NK-92 treated with Interleukin-12 subunit alpha and Interleukin-12 subunit beta, amount 100 ng/mL, for 24 hours (cell line): ENCODE measurements around the gene PALD1.
A peak's percentile ranks its signal among the peaks of the same experiment; 100 is the strongest.
"Not testable (repeated sequence)": the region's sequence is repeated elsewhere in the genome, so short reads cannot be mapped to it uniquely, and the experiment has no call there.

Experiments
- DNase-seq: peaks from one replicate; lab custom pipeline; 2025; lab: John Stamatoyannopoulos, UW

PALD1 gene

DNA sequence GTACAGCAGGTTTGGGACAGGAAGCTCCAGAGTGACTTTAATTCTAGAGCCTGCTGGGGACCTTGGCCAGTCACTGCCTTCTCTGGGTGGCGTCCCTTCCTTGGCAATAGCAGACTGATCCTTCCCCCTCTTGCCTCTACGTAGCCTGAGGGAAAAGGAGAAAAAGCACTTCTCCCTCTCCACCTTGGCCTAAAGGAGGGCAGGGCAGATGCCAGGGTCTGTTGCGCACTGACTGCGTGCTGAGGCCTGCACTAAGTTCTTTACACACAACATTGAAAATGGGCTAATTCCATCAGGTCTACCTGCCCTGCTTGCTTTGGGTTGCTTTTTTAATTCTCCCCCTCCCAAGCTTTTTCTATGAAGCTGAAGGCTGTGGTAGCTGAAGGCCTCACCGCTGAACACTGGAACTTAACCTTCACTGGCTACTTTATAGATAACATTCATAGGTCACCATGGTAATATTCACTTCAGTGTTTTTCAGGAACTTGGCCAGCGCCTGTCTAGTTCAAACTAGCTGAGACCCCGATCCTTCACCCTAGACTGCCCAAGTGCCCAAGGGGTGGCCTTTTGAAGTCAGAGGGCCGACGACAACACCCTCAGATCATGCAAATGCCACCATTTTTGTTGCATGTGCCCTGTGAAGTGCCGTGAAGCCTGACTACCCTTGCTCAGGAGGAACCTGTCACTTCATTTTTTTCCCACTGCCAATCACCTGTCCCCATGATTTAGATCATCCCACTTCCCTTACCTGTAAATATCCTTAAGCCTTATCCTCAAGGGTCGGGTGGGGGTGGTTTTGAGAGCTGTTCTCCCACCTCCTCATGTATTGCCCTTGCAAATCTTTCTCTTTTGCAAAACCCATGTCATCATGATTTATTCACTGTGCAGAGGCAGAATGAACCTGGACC, 95.3 kb downstream of the PALD1 start:
- no peak for DNase-seq

DNA sequence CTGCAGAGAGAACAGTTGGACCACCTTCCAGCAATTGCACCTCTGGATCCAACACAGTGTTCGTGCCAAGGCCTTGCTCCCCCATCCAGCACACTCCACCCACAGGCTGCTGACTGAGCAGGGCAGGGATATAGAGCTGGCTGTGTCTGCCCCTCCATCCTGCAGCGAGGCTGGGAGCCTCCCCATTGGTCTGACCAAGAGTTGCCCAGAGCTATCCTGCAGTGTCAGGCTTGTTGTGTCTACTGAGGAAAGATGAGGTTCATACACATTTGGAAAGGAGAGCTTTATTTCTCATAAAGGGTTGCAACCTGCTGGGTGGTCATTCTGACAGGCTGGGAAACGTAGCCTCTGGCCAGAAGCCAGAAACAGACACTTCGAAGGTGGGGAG, 96.9 kb downstream of the PALD1 start:
- DNase-seq, result no peak

DNA sequence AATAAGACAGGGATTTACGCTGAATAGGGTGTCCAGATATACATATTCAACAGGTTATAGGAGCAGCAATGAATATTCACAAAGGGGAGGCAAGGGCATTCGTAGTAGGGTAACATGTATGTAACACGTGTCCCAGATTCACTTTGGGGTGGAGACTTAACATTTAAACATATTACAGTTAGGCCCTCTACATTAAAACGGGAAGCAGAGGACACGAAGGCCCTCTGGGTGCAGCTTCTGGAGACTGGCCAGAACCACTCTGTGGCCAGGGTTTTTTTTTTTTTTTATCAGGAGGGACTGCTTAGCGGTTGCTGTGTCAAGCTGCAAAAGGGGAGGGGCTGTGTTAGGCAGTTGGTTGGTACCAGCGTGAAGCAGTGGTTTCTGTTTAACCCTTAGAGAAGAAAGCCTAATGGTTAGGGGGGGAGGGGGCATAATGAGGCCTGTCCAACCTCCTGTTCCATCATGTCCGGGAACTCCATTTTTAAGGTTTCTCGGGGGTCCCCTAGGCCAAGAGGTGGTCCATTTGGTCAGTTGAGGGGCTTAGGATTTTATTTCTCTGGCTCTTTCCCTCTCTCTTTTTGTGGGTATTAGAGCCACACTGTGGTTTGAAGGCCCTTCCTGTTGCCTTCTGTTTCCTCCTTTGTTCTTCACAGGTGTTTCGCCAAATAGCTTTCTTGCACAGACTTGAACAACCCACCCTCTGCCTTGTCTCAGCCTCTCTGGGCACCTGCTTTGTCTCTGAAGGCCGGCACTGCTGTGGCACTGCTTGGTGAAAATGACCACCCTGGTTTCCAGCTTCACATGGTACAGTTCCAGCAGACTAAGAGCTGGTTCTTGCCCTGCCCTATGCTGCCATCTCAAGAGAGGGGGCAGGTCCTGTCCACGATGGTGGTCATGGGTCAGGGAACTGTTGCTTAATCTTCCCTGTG, 97.6 kb downstream of the PALD1 start:
- peak; percentile 74 for DNase-seq

DNA sequence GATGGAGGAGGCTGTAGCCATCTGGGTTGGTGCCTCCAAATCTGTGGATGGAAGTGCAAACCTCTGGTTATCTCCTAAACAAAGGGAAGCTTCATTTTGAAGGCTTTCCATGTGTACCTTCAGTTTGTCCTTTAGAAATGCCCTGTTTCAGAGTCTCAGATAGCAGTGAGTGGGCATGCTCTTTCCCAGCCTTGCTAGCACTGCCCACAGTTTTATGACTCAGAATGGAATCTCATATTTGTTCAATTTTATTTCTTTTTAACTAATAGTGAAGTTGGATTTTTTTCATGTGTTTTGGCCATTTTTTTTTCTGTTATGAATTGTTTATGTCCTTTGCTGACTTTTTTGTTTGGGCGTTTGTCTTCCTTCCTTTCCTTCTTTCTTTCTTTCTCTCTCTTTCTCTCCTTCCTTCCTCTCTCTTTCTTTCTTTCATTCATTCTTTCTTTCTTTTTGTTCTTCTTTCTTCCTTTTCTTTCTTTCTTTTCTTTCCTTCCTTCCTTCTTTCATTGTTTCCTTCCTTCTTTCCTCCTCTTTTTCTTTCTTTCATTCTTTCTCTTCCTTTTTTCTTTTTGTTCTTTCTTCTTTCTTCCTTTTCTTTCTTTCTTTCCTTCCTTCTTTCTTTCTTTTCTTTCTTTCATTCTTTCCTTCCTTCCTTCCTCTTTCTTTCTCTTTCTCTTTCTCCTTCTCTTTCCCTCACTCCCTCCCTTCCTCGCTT, 98.4 kb downstream of the PALD1 start:
- DNase-seq, result no peak

DNA sequence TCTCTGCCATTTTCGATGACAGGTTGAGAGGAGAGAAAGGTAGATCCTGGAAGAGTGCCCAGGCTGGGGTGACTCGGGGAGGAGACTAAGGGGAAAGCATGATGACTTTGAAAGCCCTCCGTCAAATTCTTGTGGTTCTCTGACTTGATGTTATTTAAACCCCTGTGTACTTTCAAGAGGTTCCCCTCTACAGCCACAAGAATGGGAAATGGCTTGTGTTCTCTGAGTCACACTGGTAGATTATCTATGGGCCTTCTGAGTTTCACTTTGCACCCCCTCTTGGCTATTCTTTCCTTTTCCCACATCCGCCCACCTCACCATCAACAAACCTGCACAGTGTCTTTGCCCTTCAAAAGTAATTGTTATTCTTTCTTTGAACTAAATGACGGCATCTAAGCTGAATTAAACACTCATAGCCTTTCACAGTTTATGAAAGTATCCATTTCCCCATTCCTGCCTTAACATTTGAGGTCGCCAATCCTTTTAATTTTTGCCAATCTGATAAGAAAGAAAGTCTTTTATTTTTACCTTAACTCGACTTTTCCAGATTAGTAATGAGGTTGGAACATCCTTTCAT, 99.9 kb downstream of the PALD1 start:
- peak; percentile 52 for DNase-seq

DNA sequence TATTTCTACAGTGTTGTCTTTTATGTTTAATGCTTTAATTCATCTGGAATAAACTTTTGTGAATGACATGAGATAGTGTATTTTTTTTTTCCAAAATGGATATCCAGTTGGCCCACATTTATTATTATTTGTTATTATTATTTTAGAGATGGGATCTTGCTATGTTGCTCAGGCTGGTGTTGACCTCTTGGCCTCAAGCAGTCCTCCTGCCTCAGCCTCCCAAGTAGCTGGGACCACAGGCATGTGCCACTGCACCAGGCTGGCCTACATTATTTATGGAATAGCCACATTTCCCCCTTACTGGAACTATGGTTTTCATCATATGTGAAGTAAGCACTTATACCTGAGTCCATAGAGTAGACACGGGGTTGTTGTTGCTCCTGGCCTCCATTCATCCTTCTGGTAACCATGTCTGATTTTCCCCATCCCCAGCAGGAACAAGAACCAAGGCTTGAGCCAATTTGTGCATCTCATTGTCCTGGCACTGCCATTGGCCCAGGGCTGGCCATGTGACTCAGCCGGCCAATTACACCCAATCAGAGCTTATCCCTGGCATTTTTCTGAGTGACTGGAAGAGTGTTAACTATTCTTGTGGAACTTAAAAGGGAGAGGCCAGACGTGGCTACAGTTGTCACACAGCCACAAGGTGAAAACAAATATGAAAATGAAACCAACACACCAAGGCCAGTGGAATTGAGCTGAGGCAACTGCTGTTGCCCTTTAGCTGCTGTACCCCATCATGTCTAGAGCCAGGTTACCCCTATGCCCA, 100.9 kb downstream of the PALD1 start:
- DNase-seq, result peak; percentile 34

DNA sequence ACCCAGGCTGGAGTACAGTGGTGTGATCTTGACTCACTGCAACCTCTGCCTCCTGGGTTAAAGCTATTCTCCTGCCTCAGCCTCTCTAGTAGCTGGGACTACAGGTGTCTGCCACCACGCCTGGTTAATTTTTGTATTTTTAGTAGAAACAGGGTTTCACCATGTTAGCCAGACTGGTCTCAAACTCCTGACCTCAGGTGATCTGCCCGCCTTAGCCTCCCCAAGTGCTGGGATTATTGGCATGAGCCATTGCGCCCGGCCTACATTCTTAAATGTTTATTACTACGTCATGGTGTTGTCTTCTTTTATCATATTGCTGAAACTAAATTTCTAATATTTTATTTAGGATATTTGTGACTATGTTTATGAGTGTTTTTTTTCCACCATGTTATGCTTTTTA, 102.6 kb downstream of the PALD1 start:
- DNase-seq, result not testable (repeated sequence)

DNA sequence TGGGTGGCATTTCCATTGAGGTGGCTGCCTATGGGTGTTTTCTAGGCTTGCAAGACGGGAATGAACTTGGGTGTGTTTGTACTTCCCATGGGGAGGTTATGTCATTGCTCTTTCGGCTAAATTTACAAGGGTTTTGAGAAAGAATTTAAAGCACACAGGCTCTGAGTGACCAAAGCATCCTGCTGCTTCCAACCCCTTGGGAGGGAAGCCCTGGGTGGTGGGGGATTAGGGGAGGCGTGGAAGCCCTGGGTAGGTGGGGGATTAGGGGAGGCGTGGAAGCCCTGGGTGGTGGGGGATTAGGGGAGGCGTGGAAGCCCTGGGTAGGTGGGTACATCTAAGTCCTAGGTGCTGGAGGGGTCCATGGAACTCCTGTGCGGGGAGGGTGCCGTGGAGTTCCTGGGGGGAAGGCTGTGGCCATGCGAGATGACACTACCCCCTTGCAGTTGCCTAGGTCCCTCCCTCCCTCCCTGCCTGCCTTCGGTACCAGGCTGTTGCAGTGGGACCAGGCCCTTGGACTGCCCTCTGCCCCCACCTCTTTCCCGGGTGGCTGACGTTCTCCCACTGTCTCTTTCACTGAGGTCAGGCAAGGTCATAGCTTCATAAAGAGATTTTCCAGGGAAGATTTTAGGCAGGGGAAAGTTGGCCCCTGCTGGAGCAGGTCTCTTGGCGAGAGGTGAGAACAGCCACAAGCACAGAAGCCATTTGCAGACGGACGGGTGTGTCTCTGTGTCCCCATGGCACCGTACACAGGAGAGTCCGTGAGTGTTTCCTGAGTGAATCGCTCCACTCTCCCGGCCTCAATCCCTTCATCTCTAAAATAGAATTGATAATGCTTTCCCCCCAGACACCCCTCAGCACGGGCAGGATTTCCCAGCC, 104.5 kb downstream of the PALD1 start:
- DNase-seq, result no peak

DNA sequence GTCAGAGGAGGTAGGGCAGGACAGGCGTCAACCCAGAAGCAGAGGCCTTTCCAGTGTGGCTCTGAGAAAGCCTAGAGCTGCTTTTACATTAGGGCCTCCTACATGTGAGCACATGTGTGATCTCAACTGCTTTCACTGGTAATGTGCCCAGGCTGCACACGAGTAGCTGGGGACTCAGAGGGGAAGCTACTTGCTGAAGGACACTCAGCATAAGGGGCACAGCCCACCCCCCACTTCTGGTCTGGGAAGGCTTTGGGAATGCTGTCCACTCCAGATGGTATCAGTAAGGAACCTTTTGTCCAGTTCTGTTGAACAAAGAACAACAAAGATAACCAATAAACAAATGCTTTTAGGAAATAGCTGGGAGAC, 105.1 kb downstream of the PALD1 start:
- DNase-seq, result no peak

DNA sequence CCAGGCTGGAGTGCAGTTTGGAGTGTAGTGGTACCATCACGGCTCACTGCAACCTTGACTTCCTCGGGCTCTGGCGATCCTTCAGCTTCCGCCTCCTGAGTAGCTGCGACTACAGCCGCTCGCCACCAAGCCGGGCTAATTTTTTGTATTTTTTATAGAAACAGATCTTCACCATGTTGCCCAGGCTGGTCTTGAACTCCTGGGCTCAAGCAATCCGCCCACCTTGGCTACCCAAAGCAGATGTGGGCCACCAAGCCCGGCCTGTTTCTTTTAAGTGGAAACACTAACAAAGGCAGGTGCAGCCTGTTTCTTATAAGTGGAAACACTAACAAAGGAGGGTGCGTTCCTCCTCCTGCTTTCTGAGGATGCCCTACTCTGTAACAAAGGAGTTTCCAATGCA, 105.8 kb downstream of the PALD1 start:
- no peak for DNase-seq

DNA sequence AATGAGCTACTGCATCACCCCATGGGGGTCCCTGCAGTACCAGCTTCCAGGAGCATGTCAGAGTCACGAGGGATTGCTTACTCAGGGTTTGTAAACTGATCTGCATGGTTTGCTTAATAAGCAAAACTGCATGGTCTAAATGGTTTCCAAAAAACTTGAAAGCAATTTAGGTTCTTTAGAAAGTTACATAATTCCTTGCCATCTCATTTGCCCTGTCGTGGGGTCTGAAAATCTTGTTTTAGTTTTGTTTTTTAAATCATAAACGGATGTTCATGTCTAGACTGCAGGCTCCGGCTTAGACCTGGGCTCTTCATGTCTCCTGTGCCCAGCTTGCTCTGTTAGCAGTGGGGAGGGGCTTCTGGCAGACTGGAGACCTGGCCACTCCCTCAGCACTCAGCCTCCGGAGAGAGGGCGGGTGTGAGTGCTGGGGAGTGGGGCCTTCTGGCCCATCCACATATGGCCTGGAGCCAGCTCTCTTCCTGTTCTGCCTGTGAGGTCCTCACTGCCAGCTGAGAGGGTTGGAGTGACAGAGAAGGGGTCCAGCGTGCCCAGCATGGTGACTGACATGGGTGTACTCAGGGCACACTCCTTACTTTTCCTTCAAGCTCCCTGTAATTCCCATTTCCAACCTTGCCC, 106.5 kb downstream of the PALD1 start:
- DNase-seq, result no peak

DNA sequence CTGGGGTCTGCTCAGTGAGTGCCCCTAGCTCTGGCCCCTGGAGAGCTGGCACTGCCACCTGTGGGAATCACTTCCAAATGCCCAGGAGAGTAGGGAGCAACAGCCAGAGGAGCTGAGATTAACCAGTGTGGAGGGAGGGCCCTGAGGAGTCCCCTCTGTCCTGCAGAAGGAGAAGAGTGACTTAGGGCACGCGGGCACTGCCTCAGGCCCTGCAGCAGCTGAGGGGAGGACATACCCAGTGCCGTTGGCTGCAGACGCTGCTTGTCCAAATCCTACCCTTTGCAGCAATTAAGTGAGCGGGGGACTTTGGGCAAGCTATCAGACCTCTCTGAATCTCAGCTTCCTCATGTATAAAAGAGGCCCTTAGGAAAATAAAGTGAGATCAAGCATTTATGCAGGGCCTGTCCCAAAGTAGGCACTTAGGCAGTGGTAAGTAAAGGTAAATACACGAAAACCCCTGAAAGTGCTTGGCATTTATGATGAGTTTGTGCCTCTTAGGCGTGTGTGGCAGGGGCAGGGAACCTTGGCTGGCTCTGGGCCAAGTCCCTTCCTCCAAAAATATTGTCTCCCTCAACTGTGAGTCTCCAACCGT, 107.1 kb downstream of the PALD1 start:
- DNase-seq, result no peak

DNA sequence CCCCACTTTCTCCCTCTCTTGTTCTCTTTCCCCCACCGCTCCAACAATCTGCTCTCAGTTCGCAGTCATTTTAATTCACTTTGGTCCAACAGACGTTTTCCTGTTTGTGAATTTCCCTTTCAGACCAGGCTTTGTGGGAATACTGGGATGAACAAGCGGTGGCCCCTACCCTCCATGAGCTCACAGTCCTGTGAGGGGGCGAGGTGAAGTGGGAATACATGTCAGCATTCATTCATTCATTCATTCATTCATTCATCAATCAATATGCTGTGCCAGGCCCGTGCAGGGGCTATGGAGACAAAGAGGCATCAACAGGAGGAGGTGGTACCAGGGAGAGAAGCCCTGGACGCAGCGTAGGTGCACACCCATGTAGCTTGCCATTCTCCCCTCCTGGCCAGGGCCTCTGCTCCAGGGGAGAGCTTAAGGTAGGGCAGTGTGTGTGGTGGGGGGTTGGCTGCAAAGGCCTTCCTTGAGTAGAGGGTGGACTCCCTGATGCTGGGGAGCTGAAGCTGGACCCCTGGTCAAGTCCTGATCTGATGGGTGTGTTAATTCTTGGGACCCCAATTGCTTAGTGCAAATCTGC, 107.9 kb downstream of the PALD1 start:
- DNase-seq, result no peak

DNA sequence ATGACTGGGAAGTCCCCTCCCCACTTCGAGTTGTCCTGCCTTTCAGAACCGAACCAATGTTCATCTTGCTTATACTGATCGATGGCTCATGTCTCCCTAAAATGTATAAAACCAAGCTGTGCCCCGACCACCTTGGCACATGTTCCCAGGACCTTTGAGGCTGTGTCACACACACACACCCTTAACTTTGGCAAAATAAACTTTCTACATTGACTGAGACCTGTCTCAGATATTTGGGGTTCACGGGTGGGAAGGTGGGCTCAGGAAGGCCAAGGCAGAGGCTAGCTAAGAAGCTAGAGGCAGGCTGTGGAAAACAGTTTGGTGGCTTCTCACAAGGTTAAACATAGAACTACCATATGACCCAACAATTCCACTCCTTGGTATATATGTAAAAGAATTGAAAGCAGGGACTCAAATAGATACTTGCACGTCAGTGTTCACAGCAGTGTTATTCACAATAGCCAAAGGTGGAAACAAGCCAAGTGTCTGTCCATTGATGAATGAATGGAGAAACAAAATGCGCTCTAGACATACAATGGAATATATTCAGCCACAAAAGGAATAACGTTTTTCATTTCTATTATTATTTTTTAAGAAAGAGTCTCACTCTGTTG, 108.6 kb downstream of the PALD1 start:
- no peak for DNase-seq

DNA sequence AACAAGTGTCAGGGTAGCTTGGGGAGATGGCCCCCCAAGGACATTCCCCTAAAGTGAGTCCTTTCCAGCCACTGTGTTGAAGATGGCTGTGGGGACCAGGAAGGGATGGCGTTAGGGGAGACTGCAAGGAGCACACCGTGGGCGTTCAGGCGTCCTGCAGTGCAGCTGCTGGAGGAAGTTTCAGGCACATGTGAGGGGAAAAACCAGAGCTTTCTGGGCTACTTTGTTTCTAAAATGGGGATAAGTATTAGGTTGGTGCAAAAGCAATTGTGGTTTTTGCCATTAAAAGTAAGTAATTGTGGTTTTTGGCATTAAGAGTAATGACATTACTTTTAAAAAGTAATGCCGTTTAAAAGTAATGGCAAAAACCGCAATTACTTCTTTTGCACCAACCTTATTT, 109.7 kb downstream of the PALD1 start:
- no peak for DNase-seq

DNA sequence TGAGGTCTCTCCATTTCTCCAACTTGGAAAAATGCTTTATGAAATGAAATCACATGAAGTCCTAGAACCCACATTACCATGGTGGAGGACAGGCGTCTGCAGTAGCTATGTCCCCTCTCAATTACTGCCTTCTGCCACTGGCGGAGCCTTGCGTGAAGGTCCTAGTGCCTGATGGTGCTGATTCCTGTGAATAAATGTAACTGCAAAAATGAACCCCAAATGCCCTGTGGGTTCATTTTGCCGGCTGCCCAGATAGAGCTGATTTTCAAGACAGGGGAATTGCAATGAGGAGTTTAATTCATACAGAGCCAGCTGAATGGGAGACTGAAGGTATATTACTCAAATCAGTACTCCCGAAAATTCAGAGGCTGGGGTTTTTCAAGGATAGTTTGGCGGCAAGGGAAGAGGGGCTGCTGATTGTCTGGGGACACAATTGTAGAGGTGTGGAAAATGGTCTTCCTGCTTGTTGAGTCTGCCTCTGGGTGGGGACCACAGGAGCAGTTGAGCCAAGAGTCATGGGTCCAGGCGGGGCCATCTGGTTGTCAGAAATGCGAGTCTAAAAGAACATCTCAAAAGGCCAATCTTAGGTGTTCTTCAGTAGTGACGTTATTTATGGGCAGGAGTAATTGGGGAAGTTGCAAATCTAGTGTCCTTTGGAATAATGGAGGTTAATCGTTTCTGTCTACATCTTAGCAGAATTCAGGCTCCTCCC, 110.4 kb downstream of the PALD1 start:
- DNase-seq, result no peak

DNA sequence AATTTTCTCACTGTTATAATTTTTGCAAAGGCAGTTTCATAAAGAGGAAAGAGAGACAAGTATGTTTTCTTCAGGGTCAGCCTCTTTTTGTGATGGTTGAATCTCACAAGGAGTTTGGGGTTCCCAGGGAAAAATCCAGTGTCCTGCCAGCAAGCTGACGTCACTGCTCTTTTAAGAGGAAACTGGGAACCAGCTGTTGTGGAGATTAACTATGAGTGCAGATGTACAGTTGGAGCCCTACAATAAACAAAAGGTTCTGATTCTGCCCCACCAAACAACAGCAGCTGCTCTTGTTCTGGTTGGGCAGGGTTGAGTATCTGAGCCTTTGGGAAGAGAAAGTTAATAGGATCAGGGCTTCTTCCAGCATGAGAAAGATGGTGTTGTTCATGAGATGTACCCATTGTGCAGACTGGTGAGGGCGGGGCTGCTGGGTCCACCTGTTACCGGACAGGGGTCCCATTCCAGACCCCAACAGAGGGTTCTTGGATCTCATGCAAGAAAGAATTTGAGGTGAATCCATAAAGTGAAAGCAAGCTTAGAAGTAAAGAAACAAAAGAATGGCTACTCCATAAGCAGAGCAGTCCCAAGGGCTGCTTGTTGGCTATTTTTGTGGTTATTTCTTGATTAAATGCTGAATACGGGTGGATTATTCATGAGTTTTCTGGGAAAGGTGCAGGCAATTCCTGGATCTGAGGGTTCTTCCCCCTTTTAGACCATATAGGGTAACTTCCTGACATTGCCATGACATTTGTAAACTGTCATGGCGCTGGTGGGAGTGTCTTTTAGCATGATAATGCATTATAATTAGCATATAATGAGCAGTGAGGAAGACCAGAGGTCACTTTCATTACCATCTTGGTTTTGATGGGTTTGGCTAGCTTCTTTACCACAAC, 111.4 kb downstream of the PALD1 start:
- DNase-seq, result no peak
